Endothelial cell of umbilical vein (primary cell): ENCODE results near the gene TMEFF2. TPM values are rescaled to one million over a fixed set of nuclear protein-coding genes. Genes with fewer than 3 reads are reported as not detected.

Experiments used
- BruUV-seq: library from RNA; stranded (reverse); fragments of 400-500 nt; replicated peaks from 2 replicates; lab custom pipeline; 2021; lab: Mats Ljungman, UMichigan
- CTCF ChIA-PET: fragments of 300-600, 350-600 bp; sonication (Branson Sonifier 250); formaldehyde crosslinking; loops from one replicate; lab custom pipeline; 2021; ENCODE audit warnings: antibody characterized with exemption, inconsistent platforms; lab: Charles Lee
- POLR2A ChIA-PET: fragments of 300-600, 350-600 bp; sonication (Branson Sonifier 250); formaldehyde crosslinking; loops from one replicate; lab custom pipeline; 2021; ENCODE audit warnings: antibody characterized with exemption, inconsistent platforms; lab: Charles Lee
- DNase-seq: peaks from one replicate; pipeline ENCODE4 v3.0.0-alpha.2; 2011; ENCODE audit warnings: low read depth, low spot score
- FAIRE-seq: peaks from 2 replicates; lab custom pipeline; 2011; peaks lifted over from hg19 to GRCh38; lab: Jason Lieb, UNC
- H2AFZ ChIP-seq: 2 replicates; pipeline ENCODE4 v1.6.0; 2012; ENCODE audit warnings: low read depth, low read length, control low read depth, inconsistent platforms
- H3K27ac ChIP-seq: 2 replicates; pipeline ENCODE4 v1.5.1; 2011; ENCODE audit warnings: low read depth, mild to moderate bottlenecking, control low read depth, low read length, moderate library complexity; ENCODE audit not compliant: insufficient read depth
- H3K27me3 ChIP-seq, 2 experiments: 2 replicates each; pipeline versions ENCODE4 v1.6.0 to v1.6.1; 2011; ENCODE audit warnings: low read length in 2 of 2, mixed read lengths in 1 of 2; ENCODE audit not compliant: control insufficient read depth in 2 of 2, insufficient read depth in 2 of 2
- H3K36me3 ChIP-seq, 2 experiments: 2 replicates in 1 of 2; 3 replicates in 1 of 2; pipeline ENCODE4 v1.5.1; 2011; ENCODE audit warnings: low read length in 2 of 2, mild to moderate bottlenecking in 1 of 2, moderate library complexity in 1 of 2; ENCODE audit not compliant: control insufficient read depth in 2 of 2, insufficient read depth in 2 of 2; ENCODE audit errors: extremely low read depth in 1 of 2
- H3K4me1 ChIP-seq: 3 replicates; pipeline ENCODE4 v1.5.1; 2011; ENCODE audit warnings: mild to moderate bottlenecking, low read length; ENCODE audit not compliant: control insufficient read depth, insufficient read depth; ENCODE audit errors: extremely low read depth
- H3K4me2 ChIP-seq: 2 replicates; pipeline ENCODE4 v1.6.1; 2011; ENCODE audit warnings: low read length, control low read depth, mixed read lengths; ENCODE audit not compliant: insufficient read depth
- H3K4me3 ChIP-seq, 3 experiments: fragments of 200-600 bp in 1 of 3; sonication (generic), shearing (Covaris generic) in 1 of 3; replicated peaks in 1 of 3; 2 replicates each; pipeline ENCODE4 v1.5.1; 2011 to 2016; ENCODE audit warnings: control low read depth in 3 of 3, low read length in 3 of 3, mild to moderate bottlenecking in 2 of 3, inconsistent platforms in 1 of 3, low read depth in 1 of 3, moderate library complexity in 1 of 3; ENCODE audit not compliant: insufficient read depth in 1 of 3
- H3K79me2 ChIP-seq: 2 replicates; pipeline ENCODE4 v1.6.0; 2012; ENCODE audit warnings: low read length, inconsistent platforms; ENCODE audit not compliant: control insufficient read depth, insufficient read depth
- H3K9ac ChIP-seq: replicated peaks from 2 replicates; pipeline ENCODE3; 2011; ENCODE audit warnings: low read length, control low read depth; ENCODE audit not compliant: insufficient read depth; ENCODE audit errors: extremely low read depth
- H3K9me1 ChIP-seq: replicated peaks from 3 replicates; pipeline ENCODE4 v1.6.0; 2011; ENCODE audit warnings: mild to moderate bottlenecking, low read length; ENCODE audit not compliant: control insufficient read depth, insufficient read depth; ENCODE audit errors: extremely low read depth
- H3K9me3 ChIP-seq: replicated peaks from 2 replicates; pipeline ENCODE4 v1.5.1; 2012; ENCODE audit warnings: low read length, inconsistent platforms; ENCODE audit not compliant: control insufficient read depth, insufficient read depth
- H4K20me1 ChIP-seq: replicated peaks from 2 replicates; pipeline ENCODE3; 2011; ENCODE audit warnings: mild to moderate bottlenecking, low read length; ENCODE audit not compliant: control insufficient read depth, insufficient read depth; ENCODE audit errors: extremely low read depth
- CTCF ChIP-seq, 2 donors: IDR thresholded peaks; 1 replicate in 1 of 2; 2 replicates in 1 of 2; pipeline ENCODE4 v1.5.1; 2011; ENCODE audit warnings: low read length in 2 of 2, mild to moderate bottlenecking in 2 of 2, moderate library complexity in 2 of 2, control low read depth in 1 of 2, inconsistent platforms in 1 of 2, low read depth in 1 of 2; ENCODE audit not compliant: insufficient read depth in 1 of 2; ENCODE audit errors: extremely low read depth in 1 of 2
- EZH2 ChIP-seq: IDR thresholded peaks from 2 replicates; pipeline ENCODE4 v1.6.1; 2012; ENCODE audit warnings: borderline replicate concordance, low read depth, mild to moderate bottlenecking, moderate library complexity, low read length, inconsistent platforms; ENCODE audit not compliant: severe bottlenecking
- FOS ChIP-seq: IDR thresholded peaks from 2 replicates; pipeline ENCODE4 v1.6.1; 2011; ENCODE audit warnings: mild to moderate bottlenecking, low read length, moderate library complexity, borderline replicate concordance; ENCODE audit not compliant: insufficient read depth
- GATA2 ChIP-seq: IDR thresholded peaks from 2 replicates; pipeline ENCODE4 v1.7.0; 2011; ENCODE audit warnings: low read depth, mild to moderate bottlenecking, moderate library complexity, mixed read lengths, low read length; ENCODE audit not compliant: insufficient read length, insufficient read depth
- JUN ChIP-seq: IDR thresholded peaks from 2 replicates; pipeline ENCODE4 v1.6.1; 2011; ENCODE audit warnings: borderline replicate concordance, low read depth; ENCODE audit not compliant: insufficient read length, insufficient read depth
- MYC ChIP-seq: IDR thresholded peaks from one replicate; pipeline ENCODE4 v1.6.1; 2011; ENCODE audit warnings: mild to moderate bottlenecking, low read depth, low read length
- POLR2A ChIP-seq: IDR thresholded peaks from 2 replicates; pipeline ENCODE4 v1.6.1; 2012; ENCODE audit warnings: low read depth, mild to moderate bottlenecking, control low read depth, low read length
- POLR2AphosphoS5 ChIP-seq: IDR thresholded peaks from 2 replicates; pipeline ENCODE4 v1.6.1; 2012; ENCODE audit warnings: low read depth, mild to moderate bottlenecking, control low read depth, low read length, moderate library complexity; ENCODE audit not compliant: insufficient read depth
- dilution Hi-C: fragments of 300-500 bp; cut with MboI; formaldehyde crosslinking; loops from one replicate; pipeline ENCODE4 v1.15.0; 2019; ENCODE audit warnings: low sequenced_read_pairs; ENCODE audit not compliant: extremely low pct_ligation_motif_present
- intact Hi-C: fragments of 100-400 bp; cut with micrococcal nuclease; formaldehyde crosslinking; loops from one replicate; pipeline ENCODE4 v1.10.0; 2022
- polyA plus RNA-seq, 4 experiments: library from polyadenylated mRNA; depleted of rRNA in 3 of 4; stranded (reverse) in 3 of 4; unstranded in 1 of 4; fragments of >200 nt; gene quantifications; 2 replicates each; pipeline versions ENCODE4 v1.2.1 to v1.2.3, GENCODE V29; 2011 to 2012; ENCODE audit warnings: missing spikeins in 1 of 4
- total RNA-seq: library from RNA; stranded (reverse); gene quantifications from 2 replicates; pipeline ENCODE4 v1.2.3, GENCODE V29; 2021
- TF ChIP-seq, protein P1 (sequence below): IDR thresholded peaks from 2 replicates; pipeline ENCODE4 v1.6.1; 2011; ENCODE audit not compliant: insufficient read depth, insufficient read length

Gene TMEFF2
- total and polyA plus RNA-seq, 2 donors (not counting 3 experiments of a cell fraction or from before 2014, with no cell fraction given): 0.18 to 0.20 TPM

GRCh38 chr2:192230889-192231453, 36.2 kb upstream of the TMEFF2 start:
- Histone ChIP-seq H3K9me3 (no peaks in the 10 kb centered on the region), H3K4me3 (no peak overlapping the region), H3K4me1 (no peaks in the 10 kb centered on the region), H3K27me3 (peaks cover 0 to 5% of the 10 kb centered on the region in 2 experiments), H2AFZ (no peak overlapping the region), H3K9ac (no peak overlapping the region), H3K36me3 (no peaks in the 10 kb centered on the region), H3K4me2 (no peak overlapping the region), H3K79me2 (no peaks in the 10 kb centered on the region), H4K20me1 (no peaks in the 10 kb centered on the region), H3K9me1 (no peaks in the 10 kb centered on the region), H3K27ac (no peak overlapping the region)
- BruUV-seq: no TSS peak
- dilution Hi-C loops (no loop called here), intact Hi-C loops (no loop called here)
- TF ChIP-seq FOS: no peak
- no peak for TF ChIP-seq CTCF (IDR thresholded peaks at IDR 0.05; ENCODE audit: extremely low read depth in 1 of 2, insufficient read depth in 1 of 2, low read depth in 1 of 2, low read length in 2 of 2)
- TF ChIP-seq EZH2: no peak
- TF ChIP-seq JUN: no peak
- TF ChIP-seq POLR2AphosphoS5: no peak
- no peak for TF ChIP-seq GATA2
- TF ChIP-seq, protein P1, sequence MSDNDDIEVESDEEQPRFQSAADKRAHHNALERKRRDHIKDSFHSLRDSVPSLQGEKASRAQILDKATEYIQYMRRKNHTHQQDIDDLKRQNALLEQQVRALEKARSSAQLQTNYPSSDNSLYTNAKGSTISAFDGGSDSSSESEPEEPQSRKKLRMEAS: no peak
- TF ChIP-seq POLR2A: no peak
- no peak for TF ChIP-seq MYC
- DNase-seq (no peak), FAIRE-seq (no peak)
- ChIA-PET CTCF (interaction anchor here (0.8 to 1.3 kb wide), 3 partner anchors 9 to 29 kb away, joined by 3 to 4 read pairs (median 3); no protein-coding TSS in a partner anchor), POLR2A (no interaction called here)
